NT2/D1 (cell line): ENCODE results near the gene ARIH1.
"Not testable (repeated sequence)": the region's sequence is repeated elsewhere in the genome, so short reads cannot be mapped to it uniquely, and the experiment has no call there.

Source experiments
- DNase-seq: peaks from one replicate; pipeline ENCODE4 v3.0.0-alpha.2; 2011; ENCODE audit warnings: low read depth, low spot score
- H3K27me3 ChIP-seq: 2 replicates; pipeline ENCODE4 v1.6.0; 2011; ENCODE audit warnings: mild to moderate bottlenecking; ENCODE audit not compliant: insufficient read length, insufficient read depth
- H3K36me3 ChIP-seq: 2 replicates; pipeline ENCODE4 v1.6.1; 2011; ENCODE audit warnings: mild to moderate bottlenecking, low read length, mixed read lengths; ENCODE audit not compliant: insufficient read depth, insufficient read length
- H3K4me1 ChIP-seq: 2 replicates; pipeline ENCODE4 v1.5.1; 2011; ENCODE audit not compliant: insufficient read depth, insufficient read length
- H3K4me3 ChIP-seq: 2 replicates; pipeline ENCODE4 v1.5.1; 2011; ENCODE audit warnings: low read depth; ENCODE audit not compliant: insufficient read length
- H3K9ac ChIP-seq: 2 replicates; pipeline ENCODE4 v1.6.0; 2011; ENCODE audit warnings: low read depth; ENCODE audit not compliant: insufficient read length
- H3K9me3 ChIP-seq: 2 replicates; pipeline ENCODE4 v1.5.1; 2011; ENCODE audit warnings: mild to moderate bottlenecking, low read length; ENCODE audit not compliant: insufficient read depth
- SUZ12 ChIP-seq: IDR thresholded peaks from 2 replicates; pipeline ENCODE4 v1.6.1; 2011; ENCODE audit not compliant: insufficient read length, insufficient read depth; ENCODE audit errors: extremely low read depth
- YY1 ChIP-seq: IDR thresholded peaks from 2 replicates; pipeline ENCODE4 v1.6.1; 2011; ENCODE audit not compliant: insufficient read length, insufficient read depth
- ZNF274 ChIP-seq: IDR thresholded peaks from 2 replicates; pipeline ENCODE4 v1.6.1; 2011; ENCODE audit warnings: mild to moderate bottlenecking, low read depth, low read length

The ARIH1 gene

DNA sequence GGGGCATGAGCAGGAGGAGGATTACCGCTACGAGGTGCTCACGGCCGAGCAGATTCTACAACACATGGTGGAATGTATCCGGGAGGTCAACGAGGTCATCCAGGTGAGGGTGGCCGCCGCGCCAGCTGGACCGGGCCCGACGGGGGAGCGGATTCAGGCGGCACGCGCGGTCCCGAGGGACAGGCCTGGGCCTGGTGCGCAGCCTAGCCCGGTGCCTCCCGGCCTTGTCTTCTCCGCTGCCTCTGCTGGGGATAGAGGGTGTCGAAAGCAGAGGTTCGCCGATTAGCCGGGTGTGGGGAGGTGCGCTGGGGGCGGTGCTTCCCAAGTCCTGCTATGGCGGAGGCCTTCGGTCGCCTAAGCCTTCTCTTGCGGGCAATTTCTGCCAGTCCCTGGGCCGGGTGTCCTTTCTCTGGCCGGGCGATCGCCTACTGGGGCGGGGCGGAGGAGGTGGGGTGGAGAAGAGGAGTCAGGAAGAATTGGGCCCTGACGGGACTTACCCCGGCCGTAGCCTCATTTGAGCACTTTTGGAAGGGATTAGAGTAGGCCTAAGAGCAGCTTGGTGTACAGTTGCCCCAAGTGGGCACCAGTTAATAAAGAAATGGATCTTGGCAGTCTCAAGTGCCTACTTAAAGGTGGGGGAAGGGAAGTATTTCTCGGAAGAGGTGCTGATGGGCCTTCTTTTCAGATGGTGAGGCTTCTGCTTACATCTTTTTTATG is 940 bp downstream of the ARIH1 start:
- H3K9ac ChIP-seq, result peak overlapping the region; percentile 100
- H3K27me3 ChIP-seq, result no peaks in the 10 kb centered on the region
- peaks cover 2% of the 10 kb centered on the region for H3K4me1 ChIP-seq
- no peak for TF ChIP-seq SUZ12
- no peak for TF ChIP-seq ZNF274
- no peak for TF ChIP-seq YY1
- peak; percentile 36 for DNase-seq
- no peaks in the 10 kb centered on the region for H3K9me3 ChIP-seq
- peaks cover 55% of the 10 kb centered on the region for H3K36me3 ChIP-seq
- peak overlapping the region; percentile 97 for H3K4me3 ChIP-seq

DNA sequence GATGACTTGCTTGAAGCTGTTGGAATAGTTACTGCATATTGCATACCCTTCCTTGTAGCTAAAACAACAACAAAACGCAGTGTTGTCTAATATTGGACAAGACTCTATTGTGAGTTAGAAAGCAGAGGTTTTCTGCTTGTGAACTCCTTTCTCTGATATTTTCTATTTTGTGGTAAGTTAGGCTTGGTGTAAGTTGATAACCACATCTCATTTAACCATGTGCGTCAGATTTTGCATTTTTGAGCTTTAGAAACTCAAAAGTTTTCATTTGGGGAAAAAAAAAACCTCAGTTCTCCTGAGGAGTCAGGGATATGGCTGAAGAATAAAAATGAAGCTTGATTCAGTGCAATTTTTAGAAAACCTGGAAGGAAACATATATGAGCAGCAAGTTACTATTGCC is 1.5 kb downstream of the ARIH1 start:
- H3K36me3 ChIP-seq, result peaks cover 58% of the 10 kb centered on the region
- H3K9me3 ChIP-seq, result no peaks in the 10 kb centered on the region
- peak overlapping the region; percentile 97 for H3K4me3 ChIP-seq
- no peak for TF ChIP-seq SUZ12
- TF ChIP-seq YY1, result no peak
- TF ChIP-seq ZNF274, result no peak
- H3K9ac ChIP-seq, result peak overlapping the region; percentile 100
- peaks cover 2% of the 10 kb centered on the region for H3K4me1 ChIP-seq
- H3K27me3 ChIP-seq, result no peaks in the 10 kb centered on the region
- DNase-seq, result no peak

DNA sequence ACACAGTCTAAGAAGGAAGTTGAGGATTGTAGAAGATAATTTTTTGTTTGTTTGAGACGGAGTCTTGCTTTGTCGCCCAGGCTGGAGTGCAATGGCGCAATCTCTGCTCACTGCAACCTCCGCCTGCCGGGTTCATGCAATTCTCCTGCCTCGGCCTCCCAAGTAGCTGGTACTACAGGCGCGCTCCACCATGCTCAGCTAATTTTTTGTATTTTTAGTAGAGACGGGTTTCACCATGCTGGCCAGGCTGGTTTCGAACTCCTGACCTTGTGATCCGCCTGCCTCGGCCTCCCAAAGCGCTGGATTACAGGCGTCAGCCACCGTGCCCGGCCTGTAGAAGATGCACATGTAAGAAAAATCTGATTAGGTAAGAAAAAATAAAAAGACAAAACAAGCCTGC is 2.2 kb downstream of the ARIH1 start:
- not testable (repeated sequence) for H3K27me3 ChIP-seq, H3K9me3 ChIP-seq, DNase-seq, H3K9ac ChIP-seq, H3K4me1 ChIP-seq
- peaks cover 53% of the 10 kb centered on the region for H3K36me3 ChIP-seq
- H3K4me3 ChIP-seq, result peak overlapping the region; percentile 97

DNA sequence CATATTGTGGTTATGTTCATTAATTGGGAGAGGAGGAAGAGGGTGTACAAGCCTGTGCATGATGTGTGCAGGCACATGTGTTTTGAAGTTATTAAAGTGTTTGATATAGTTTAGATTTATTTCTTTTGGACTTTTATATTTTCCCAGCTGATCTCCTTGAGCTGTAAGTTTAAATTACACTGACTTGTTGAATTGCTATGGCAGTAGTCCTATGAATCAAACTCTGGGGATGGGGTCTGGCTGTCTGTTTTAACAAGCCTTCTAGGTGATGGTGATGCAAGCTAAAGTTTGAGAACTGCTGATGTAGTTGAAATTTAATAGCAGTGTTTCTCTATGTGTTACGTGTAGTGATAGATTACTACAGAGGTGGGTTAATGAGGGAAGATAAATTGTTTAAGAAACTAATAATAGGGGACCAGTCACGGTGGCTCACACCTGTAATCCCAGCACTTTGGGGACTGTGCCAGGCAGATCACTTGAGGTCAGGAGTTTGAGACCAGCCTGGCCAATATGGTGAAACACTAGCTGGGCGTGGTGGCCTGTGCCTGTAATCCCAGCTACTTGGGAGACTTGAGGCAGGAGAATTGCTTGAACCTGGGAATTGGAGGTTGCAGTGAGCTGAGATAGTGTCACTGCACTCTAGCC is 7.0 kb downstream of the ARIH1 start:
- TF ChIP-seq ZNF274 (no peak), YY1 (no peak), SUZ12 (no peak)
- H3K4me3 ChIP-seq, result no peak overlapping the region
- no peak for DNase-seq
- H3K9ac ChIP-seq, result no peak overlapping the region
- peaks cover 54% of the 10 kb centered on the region for H3K36me3 ChIP-seq
- H3K9me3 ChIP-seq, result no peaks in the 10 kb centered on the region
- no peaks in the 10 kb centered on the region for H3K27me3 ChIP-seq
- no peaks in the 10 kb centered on the region for H3K4me1 ChIP-seq

DNA sequence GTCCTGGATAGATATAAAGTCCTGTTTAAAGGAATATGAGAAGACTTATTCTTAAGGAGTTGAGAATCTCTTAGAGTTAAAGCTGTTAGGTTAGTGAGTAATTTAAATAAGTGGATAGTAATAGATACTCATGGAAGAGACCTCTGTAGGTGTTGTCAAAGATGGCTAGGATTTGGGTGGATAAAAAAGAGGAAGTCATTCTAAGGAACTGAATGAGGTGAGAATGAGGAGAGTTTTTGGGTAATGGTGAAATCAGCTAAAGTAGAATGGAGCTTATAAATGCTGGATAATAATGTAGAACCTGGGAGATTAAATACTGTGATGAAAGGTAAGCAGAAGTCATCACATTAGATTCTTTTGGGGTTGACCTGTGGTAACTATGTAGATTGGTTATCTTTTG is 8.1 kb downstream of the ARIH1 start:
- H3K27me3 ChIP-seq, result no peaks in the 10 kb centered on the region
- DNase-seq, result no peak
- H3K4me1 ChIP-seq, result no peaks in the 10 kb centered on the region
- H3K4me3 ChIP-seq, result no peak overlapping the region
- H3K36me3 ChIP-seq, result peaks cover 47% of the 10 kb centered on the region
- no peak overlapping the region for H3K9ac ChIP-seq
- TF ChIP-seq ZNF274, result no peak
- TF ChIP-seq YY1, result no peak
- TF ChIP-seq SUZ12, result no peak
- no peaks in the 10 kb centered on the region for H3K9me3 ChIP-seq

DNA sequence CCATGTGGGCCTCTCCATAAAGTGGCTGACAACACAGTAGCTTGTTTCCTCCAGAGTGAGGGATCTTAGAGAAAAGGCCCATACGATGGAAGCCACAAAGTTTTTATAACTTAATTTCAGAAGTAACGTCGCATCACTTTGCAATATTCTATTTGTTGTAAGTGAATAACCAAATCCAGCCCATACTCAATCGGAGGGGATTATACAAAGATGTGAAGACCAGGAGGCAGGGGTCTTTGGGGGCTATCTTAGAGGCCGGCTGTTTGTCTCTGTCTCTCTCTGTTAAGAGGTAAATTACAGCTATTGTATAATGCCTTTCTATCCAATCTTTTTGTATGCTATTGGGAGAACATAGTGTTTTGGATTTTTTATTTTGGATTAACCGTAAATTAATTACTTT is 9.1 kb downstream of the ARIH1 start:
- H3K4me3 ChIP-seq, result no peak overlapping the region
- no peaks in the 10 kb centered on the region for H3K9me3 ChIP-seq
- no peak for DNase-seq
- no peaks in the 10 kb centered on the region for H3K27me3 ChIP-seq
- peaks cover 39% of the 10 kb centered on the region for H3K36me3 ChIP-seq
- H3K4me1 ChIP-seq, result no peaks in the 10 kb centered on the region
- no peak for TF ChIP-seq ZNF274
- no peak for TF ChIP-seq YY1
- no peak for TF ChIP-seq SUZ12
- H3K9ac ChIP-seq, result no peak overlapping the region

DNA sequence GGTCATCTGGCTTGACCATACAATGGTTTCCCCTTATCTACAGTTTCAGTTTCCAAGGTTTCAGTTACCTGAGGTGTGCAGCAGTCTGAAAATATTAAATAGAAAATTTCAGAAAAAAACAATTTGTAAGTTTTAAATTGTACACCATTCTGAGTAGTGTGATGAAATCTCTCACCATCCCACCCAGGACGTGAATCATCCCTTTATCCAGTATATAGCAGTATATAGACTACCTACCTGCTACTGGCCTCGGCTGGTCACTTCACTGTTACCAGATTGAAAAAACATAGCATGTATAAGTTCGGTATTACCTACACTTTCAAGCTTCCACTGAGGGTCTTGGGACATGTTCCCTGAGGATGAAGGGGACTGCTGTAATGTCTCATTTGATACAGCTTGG is 12.0 kb downstream of the ARIH1 start:
- H3K9me3 ChIP-seq, result no peaks in the 10 kb centered on the region
- no peaks in the 10 kb centered on the region for H3K4me1 ChIP-seq
- no peak overlapping the region for H3K9ac ChIP-seq
- H3K4me3 ChIP-seq, result no peak overlapping the region
- no peak for DNase-seq
- H3K36me3 ChIP-seq, result peaks cover 37% of the 10 kb centered on the region
- TF ChIP-seq YY1 (no peak), SUZ12 (no peak), ZNF274 (no peak)
- no peaks in the 10 kb centered on the region for H3K27me3 ChIP-seq
